RWPE1 (cell line): ENCODE measurements around the gene CELSR2.

Source experiments
- CTCF ChIA-PET: fragments of 350-600 bp; sonication (Branson Sonifier 250); formaldehyde crosslinking; extraction: SDS; loops from one replicate; lab custom pipeline; 2021; lab: Yijun Ruan, JAX
- POLR2A ChIA-PET: fragments of 400-600 bp; formaldehyde crosslinking; extraction: SDS; loops from one replicate; lab custom pipeline; 2020; ENCODE audit warnings: antibody characterized with exemption; ENCODE audit not compliant: low non-redundant PET; lab: Yijun Ruan, JAX
- DNase-seq: peaks from one replicate; pipeline ENCODE4 v3.0.0; 2012; ENCODE audit warnings: low spot score
- H3K27ac ChIP-seq: fragments of 450-650 bp; 2 replicates; pipeline ENCODE4 v1.5.1; 2017
- TF ChIP-seq, protein P1 (sequence below): fragments of 450-650 bp; conservative IDR thresholded peaks from 2 replicates; pipeline ENCODE4 v1.5.1; 2017; ENCODE audit warnings: low read depth, mild to moderate bottlenecking

CELSR2 gene

DNA sequence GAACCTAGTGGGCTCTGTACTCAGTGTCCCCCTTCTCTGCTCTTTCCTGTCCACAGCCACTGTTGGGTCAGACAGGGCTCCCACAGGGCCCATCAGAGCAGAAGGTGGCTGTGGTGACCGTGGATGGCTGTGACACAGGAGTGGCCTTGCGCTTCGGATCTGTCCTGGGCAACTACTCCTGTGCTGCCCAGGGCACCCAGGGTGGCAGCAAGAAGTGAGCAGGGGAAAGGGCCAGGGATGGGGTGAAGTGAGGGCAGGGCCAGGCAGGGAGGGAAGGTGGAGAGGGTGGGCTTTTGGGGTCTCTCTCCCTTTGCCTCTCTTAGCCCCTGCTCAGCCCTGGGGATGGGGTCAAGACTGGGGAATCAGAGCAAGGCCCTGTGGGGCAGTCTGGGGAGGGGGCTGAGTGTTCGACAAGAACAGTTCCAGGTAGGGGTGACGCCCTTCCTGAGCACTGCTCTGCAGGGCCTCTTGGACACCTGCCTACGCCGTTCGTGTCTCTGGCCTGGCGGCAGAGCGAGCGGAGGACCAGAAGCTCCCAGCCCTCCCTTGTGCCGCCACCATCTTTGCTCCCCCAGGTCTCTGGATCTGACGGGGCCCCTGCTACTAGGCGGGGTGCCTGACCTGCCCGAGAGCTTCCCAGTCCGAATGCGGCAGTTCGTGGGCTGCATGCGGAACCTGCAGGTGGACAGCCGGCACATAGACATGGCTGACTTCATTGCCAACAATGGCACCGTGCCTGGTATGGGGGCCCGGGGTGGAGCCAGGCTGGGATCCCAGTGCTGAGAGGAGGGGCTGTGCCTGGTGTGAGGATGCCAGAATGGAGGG lies 13.1 kb downstream of the CELSR2 start:
- H3K27ac ChIP-seq = peak overlapping the region; percentile 92
- no peak for DNase-seq
- TF ChIP-seq, protein P1, sequence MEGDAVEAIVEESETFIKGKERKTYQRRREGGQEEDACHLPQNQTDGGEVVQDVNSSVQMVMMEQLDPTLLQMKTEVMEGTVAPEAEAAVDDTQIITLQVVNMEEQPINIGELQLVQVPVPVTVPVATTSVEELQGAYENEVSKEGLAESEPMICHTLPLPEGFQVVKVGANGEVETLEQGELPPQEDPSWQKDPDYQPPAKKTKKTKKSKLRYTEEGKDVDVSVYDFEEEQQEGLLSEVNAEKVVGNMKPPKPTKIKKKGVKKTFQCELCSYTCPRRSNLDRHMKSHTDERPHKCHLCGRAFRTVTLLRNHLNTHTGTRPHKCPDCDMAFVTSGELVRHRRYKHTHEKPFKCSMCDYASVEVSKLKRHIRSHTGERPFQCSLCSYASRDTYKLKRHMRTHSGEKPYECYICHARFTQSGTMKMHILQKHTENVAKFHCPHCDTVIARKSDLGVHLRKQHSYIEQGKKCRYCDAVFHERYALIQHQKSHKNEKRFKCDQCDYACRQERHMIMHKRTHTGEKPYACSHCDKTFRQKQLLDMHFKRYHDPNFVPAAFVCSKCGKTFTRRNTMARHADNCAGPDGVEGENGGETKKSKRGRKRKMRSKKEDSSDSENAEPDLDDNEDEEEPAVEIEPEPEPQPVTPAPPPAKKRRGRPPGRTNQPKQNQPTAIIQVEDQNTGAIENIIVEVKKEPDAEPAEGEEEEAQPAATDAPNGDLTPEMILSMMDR = no peak
- ChIA-PET CTCF (interaction anchor here (0.7 to 1.0 kb wide), 2 partner anchors 110 to 127 kb away, joined by 4 to 5 read pairs; no protein-coding TSS in a partner anchor), POLR2A (no interaction called here)

DNA sequence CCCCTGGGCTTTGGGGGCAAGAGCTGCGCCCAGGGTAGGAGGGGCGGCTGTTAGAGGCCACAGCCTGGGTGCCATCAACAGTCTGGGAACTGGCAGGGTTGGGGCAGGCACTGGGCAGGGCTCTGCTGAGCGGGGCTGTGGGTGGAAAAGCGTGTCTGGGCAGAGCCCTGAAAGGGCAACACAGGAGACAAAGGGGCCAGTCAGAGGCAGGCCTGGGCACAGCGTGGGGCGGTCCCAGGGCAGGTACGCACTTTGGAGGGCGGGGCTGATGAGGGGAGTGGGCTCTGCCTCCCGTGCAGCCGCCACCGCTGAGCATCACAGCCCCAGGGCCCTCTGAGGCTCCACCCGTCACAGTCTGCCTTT lies 13.9 kb downstream of the CELSR2 start:
- peak overlapping the region; percentile 92 for H3K27ac ChIP-seq
- CTCF ChIA-PET = interaction anchor here (0.7 to 1.0 kb wide), 4 partner anchors 24 to 269 kb away, joined by 3 to 5 read pairs (median 4); no protein-coding TSS in a partner anchor
- no peak for DNase-seq
- TF ChIP-seq, protein P1 = no peak
- POLR2A ChIA-PET = no interaction called here

DNA sequence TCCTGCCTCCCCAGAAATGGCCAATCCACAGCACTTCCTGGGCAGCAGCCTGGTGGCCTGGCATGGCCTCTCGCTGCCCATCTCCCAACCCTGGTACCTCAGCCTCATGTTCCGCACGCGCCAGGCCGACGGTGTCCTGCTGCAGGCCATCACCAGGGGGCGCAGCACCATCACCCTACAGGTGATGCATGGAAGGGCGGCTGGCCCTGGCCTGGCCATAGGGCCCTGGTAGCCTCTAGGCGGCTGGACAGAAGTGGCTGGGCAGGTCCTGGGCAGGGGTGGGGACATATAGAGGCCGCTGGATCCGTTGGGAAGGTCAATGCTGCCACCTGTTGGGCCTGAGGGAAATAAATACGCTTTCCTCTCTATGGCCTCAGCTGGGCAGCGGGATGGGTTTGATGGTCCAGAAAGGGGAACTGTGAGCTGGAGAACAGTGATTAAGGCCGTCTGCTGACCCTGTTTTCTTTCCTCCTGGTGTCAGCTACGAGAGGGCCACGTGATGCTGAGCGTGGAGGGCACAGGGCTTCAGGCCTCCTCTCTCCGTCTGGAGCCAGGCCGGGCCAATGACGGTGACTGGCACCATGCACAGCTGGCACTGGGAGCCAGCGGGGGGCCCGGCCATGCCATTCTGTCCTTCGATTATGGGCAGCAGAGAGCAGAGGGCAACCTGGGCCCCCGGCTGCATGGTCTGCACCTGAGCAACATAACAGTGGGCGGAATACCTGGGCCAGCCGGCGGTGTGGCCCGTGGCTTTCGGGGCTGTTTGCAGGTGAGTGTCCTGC lies 14.4 kb downstream of the CELSR2 start:
- peak; percentile 86 for DNase-seq
- ChIA-PET POLR2A (no interaction called here), CTCF (interaction anchor here (0.6 to 1.5 kb wide), 14 partner anchors 10 to 268 kb away, joined by 3 to 13 read pairs (median 3); partner anchors contain the start of genes CELSR2 and SORT1)
- TF ChIP-seq, protein P1 = peak; percentile 97
- peak overlapping the region; percentile 92 for H3K27ac ChIP-seq

DNA sequence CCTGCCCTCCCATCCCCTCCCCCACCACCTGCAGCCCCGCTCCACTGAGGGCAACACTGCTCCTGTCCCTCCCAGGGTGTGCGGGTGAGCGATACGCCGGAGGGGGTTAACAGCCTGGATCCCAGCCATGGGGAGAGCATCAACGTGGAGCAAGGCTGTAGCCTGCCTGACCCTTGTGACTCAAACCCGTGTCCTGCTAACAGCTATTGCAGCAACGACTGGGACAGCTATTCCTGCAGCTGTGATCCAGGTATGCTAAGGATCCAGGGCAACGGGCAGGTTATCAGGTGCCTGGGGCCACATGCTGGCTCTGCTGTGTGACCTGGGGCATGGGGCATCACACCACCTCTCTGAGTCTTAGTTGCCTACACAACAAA lies 15.0 kb downstream of the CELSR2 start:
- TF ChIP-seq, protein P1 = no peak
- CTCF ChIA-PET = interaction anchor here (0.6 to 1.5 kb wide), 13 partner anchors 9 to 268 kb away, joined by 3 to 13 read pairs (median 3); partner anchors contain the start of genes CELSR2 and SORT1
- POLR2A ChIA-PET = no interaction called here
- peak overlapping the region; percentile 92 for H3K27ac ChIP-seq
- DNase-seq = no peak

DNA sequence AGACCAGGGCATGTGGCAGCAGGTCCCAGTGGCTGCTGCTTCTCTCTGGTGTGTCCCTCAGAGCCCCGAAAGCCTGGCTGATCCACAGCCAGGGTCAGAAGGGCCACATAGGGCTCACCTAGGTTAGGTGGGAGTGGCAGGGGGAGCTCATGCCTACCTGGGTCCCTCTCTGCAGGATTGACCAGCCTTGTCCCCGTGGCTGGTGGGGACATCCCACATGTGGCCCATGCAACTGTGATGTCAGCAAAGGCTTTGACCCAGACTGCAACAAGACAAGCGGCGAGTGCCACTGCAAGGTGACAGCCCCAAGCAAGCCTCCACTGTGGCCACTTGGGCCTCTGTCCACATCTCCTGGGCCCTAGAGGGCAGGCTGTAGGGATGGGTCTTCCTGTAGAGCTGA lies 15.7 kb downstream of the CELSR2 start:
- TF ChIP-seq, protein P1 = no peak
- H3K27ac ChIP-seq = peak overlapping the region; percentile 92
- ChIA-PET CTCF (interaction anchor here (0.5 to 1.5 kb wide), 4 partner anchors 8 to 165 kb away, joined by 3 to 13 read pairs (median 4); partner anchors contain the start of gene SORT1), POLR2A (no interaction called here)
- no peak for DNase-seq

DNA sequence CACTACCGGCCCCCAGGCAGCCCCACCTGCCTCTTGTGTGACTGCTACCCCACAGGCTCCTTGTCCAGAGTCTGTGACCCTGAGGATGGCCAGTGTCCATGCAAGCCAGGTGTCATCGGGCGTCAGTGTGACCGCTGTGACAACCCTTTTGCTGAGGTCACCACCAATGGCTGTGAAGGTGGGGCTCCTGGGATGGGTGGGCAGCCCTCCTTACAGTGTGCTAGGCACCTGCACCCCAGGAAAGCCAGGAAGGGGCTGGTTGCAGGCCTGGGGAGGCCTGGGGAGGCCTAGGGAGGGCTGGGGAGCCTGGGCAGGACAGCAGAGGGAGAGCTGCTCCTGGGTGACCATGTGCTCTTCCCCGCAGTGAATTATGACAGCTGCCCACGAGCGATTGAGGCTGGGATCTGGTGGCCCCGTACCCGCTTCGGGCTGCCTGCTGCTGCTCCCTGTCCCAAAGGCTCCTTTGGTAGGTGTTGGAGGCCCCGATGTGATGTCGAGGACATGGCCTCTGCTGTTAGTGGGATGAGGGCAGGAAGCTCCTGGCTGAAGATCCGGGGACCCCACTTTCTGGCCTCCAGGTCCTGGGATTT lies 16.5 kb downstream of the CELSR2 start:
- TF ChIP-seq, protein P1 = no peak
- DNase-seq = no peak
- CTCF ChIA-PET = interaction anchor here (0.5 kb wide), 1 partner anchor 166 kb away, joined by 3 read pairs; no protein-coding TSS in a partner anchor
- POLR2A ChIA-PET = no interaction called here
- H3K27ac ChIP-seq = peak overlapping the region; percentile 92
